Measurements from ENCODE around the gene KDR. TPM values are rescaled to one million over a fixed set of nuclear protein-coding genes. Genes with fewer than 3 reads are reported as not detected.

Gene KDR
- total and polyA plus RNA-seq, 10 of the 15 experiments (the other 5 are each of a cell fraction or from before 2014, with no cell fraction given), result 0.04 to 0.13 TPM; not detected in 8

DNA sequence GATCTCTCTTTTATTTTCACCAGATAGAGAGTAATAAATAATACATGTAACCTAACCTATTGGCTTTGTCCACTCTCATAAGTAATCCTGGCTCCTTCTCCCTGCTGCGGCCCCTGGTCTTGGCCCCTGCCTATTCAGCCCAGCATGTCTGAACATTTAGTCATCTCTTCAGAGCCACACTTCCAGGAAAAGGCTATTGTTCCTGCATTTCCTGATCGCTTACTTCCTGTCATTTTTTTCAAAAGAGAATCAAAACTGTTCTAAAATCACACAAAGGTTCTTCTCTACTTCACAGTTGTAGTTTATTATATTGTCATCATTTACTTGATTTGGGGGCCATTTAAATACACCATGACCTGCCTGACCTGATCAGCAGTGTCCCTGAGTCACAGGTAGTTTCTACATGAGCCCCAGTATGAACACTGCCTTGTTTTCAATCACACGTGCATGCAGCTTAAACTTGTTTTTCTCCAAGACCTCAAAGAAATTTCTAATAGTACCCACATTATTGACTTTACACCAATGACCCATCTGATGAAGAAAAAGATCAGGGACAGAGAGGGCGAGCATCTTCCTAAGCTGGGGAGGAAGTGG, 47.4 kb upstream of the KDR start:
- WGBS (ENCODE audit: insufficient coverage, insufficient replicate concordance, low lambda C conversion rate, missing lambda C conversion rate), result 21% methylated on average over 4 of the region's 4 CpGs
- SMC1A ChIA-PET (ENCODE audit: uncharacterized antibody, unreplicated experiment), result no interaction called here

More for the DNA sequence above, 47.4 kb upstream of the KDR start:
- no peak for FAIRE-seq
- BruUV-seq (replicated peaks), result no TSS peak
- in situ Hi-C loops (cut with MboI) (no loop called here), intact Hi-C loops (cut with micrococcal nuclease; ENCODE audit: unreplicated experiment) (no loop called here)
- DNase-seq (ENCODE audit: low read depth, low spot score), result no peak
- Histone ChIP-seq H3K36me3 (ENCODE audit: control insufficient read depth in 2 of 2, insufficient read depth in 2 of 2, low read length in 1 of 2) (no peaks in the 10 kb centered on the region), H2AFZ (ENCODE audit: control insufficient read depth, low read depth, low read length) (no peak overlapping the region), H3K27me3 (replicated peaks in 1 of 2; ENCODE audit: control insufficient read depth in 2 of 2, insufficient read depth in 2 of 2, low read length in 1 of 2) (no peaks in the 10 kb centered on the region), H3K9me3 (replicated peaks; ENCODE audit: control insufficient read depth, insufficient read depth, low read length) (no peaks in the 10 kb centered on the region), H3K79me2 (ENCODE audit: control insufficient read depth, insufficient read depth, low read length) (no peaks in the 10 kb centered on the region), H4K20me1 (ENCODE audit: control insufficient read depth, insufficient read depth) (no peaks in the 10 kb centered on the region), H3K4me2 (ENCODE audit: control insufficient read depth, insufficient read depth) (no peak overlapping the region), H3K27ac (ENCODE audit: control insufficient read depth, insufficient read depth) (no peak overlapping the region), H3K9ac (ENCODE audit: control insufficient read depth, insufficient read depth, low read length) (no peak overlapping the region), H3K4me1 (ENCODE audit: control insufficient read depth, insufficient read depth, low read length) (no peaks in the 10 kb centered on the region), H3K4me3 (no peak overlapping the region)
- no peak for ATAC-seq
- no peak for TF ChIP-seq JUNB (IDR thresholded peaks at IDR 0.05)
- TF ChIP-seq, protein P1, sequence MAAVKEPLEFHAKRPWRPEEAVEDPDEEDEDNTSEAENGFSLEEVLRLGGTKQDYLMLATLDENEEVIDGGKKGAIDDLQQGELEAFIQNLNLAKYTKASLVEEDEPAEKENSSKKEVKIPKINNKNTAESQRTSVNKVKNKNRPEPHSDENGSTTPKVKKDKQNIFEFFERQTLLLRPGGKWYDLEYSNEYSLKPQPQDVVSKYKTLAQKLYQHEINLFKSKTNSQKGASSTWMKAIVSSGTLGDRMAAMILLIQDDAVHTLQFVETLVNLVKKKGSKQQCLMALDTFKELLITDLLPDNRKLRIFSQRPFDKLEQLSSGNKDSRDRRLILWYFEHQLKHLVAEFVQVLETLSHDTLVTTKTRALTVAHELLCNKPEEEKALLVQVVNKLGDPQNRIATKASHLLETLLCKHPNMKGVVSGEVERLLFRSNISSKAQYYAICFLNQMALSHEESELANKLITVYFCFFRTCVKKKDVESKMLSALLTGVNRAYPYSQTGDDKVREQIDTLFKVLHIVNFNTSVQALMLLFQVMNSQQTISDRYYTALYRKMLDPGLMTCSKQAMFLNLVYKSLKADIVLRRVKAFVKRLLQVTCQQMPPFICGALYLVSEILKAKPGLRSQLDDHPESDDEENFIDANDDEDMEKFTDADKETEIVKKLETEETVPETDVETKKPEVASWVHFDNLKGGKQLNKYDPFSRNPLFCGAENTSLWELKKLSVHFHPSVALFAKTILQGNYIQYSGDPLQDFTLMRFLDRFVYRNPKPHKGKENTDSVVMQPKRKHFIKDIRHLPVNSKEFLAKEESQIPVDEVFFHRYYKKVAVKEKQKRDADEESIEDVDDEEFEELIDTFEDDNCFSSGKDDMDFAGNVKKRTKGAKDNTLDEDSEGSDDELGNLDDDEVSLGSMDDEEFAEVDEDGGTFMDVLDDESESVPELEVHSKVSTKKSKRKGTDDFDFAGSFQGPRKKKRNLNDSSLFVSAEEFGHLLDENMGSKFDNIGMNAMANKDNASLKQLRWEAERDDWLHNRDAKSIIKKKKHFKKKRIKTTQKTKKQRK (IDR thresholded peaks at IDR 0.05; ENCODE audit: low read depth, low read length), result no peak
- TF ChIP-seq, protein P2, sequence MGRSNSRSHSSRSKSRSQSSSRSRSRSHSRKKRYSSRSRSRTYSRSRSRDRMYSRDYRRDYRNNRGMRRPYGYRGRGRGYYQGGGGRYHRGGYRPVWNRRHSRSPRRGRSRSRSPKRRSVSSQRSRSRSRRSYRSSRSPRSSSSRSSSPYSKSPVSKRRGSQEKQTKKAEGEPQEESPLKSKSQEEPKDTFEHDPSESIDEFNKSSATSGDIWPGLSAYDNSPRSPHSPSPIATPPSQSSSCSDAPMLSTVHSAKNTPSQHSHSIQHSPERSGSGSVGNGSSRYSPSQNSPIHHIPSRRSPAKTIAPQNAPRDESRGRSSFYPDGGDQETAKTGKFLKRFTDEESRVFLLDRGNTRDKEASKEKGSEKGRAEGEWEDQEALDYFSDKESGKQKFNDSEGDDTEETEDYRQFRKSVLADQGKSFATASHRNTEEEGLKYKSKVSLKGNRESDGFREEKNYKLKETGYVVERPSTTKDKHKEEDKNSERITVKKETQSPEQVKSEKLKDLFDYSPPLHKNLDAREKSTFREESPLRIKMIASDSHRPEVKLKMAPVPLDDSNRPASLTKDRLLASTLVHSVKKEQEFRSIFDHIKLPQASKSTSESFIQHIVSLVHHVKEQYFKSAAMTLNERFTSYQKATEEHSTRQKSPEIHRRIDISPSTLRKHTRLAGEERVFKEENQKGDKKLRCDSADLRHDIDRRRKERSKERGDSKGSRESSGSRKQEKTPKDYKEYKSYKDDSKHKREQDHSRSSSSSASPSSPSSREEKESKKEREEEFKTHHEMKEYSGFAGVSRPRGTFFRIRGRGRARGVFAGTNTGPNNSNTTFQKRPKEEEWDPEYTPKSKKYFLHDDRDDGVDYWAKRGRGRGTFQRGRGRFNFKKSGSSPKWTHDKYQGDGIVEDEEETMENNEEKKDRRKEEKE (IDR thresholded peaks at IDR 0.05), result no peak
- no peak for TF ChIP-seq KAT2A (conservative IDR thresholded peaks at IDR 0.05; ENCODE audit: control insufficient read depth, low read depth, low read length)
- TF ChIP-seq, protein P3, sequence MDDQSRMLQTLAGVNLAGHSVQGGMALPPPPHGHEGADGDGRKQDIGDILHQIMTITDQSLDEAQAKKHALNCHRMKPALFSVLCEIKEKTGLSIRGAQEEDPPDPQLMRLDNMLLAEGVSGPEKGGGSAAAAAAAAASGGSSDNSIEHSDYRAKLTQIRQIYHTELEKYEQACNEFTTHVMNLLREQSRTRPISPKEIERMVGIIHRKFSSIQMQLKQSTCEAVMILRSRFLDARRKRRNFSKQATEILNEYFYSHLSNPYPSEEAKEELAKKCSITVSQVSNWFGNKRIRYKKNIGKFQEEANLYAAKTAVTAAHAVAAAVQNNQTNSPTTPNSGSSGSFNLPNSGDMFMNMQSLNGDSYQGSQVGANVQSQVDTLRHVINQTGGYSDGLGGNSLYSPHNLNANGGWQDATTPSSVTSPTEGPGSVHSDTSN (IDR thresholded peaks at IDR 0.05; ENCODE audit: insufficient replicate concordance, low read depth, low read length), result no peak
- TF ChIP-seq BCL11A (IDR thresholded peaks at IDR 0.05; ENCODE audit: low read depth, low read length), result no peak
- no peak for TF ChIP-seq NR2C1 (IDR thresholded peaks at IDR 0.05)
- TF ChIP-seq EED (IDR thresholded peaks at IDR 0.05; ENCODE audit: low read depth), result no peak
- POLR2A ChIA-PET, result no interaction called here
- RAD21 ChIA-PET (ENCODE audit: unreplicated experiment), result no interaction called here
- CTCF ChIA-PET, result interaction anchor here (2.0 kb wide), 1 partner anchor 11 kb away, joined by 5 read pairs; no protein-coding TSS in a partner anchor
